ENCODE results near the gene SGF29.

SGF29 gene

DNA sequence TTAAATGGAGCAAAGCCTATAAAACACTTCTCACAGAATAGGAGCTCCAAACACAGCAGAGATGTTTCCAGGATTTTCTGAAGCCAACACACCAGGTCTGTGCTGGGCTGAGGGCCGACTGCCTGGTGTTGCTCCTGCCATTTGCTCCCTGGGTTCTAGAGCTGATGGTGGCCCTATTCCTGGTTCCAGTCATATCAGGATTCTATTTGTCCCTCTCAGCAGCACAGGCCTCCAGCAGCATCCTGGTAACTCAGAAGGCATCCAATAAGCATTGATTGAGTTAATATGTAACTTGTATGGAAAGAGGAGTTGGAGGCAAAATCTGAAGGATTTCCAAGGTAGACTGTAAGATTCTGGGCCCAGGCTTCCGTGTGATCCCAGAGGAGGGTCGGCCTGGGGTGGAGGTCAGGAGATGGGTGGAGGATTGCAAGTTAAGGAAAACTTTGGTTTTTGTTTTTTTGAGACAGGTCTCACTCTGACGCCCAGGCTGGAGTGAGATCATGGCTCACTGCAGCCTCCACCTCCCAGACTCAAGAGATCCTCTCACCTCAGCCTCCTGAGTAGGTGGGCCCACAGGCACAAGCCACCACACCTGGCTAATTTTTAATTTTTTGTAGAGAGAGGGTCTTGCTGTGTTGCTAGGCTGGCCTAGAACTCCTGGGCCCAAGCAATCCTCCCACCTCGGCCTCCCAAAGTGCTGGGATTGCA, 20.6 kb upstream of the SGF29 start:
- TF ChIP-seq, protein P1, sequence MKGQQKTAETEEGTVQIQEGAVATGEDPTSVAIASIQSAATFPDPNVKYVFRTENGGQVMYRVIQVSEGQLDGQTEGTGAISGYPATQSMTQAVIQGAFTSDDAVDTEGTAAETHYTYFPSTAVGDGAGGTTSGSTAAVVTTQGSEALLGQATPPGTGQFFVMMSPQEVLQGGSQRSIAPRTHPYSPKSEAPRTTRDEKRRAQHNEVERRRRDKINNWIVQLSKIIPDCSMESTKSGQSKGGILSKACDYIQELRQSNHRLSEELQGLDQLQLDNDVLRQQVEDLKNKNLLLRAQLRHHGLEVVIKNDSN (IDR thresholded peaks at IDR 0.05), result no peak
- TF ChIP-seq RAD21 (IDR thresholded peaks at IDR 0.05; ENCODE audit: low read depth), result no peak
- no peak for TF ChIP-seq TCF12 (IDR thresholded peaks at IDR 0.05; ENCODE audit: low read depth)
- no peak for TF ChIP-seq YY1 (IDR thresholded peaks at IDR 0.05; ENCODE audit: low read depth)
- TF ChIP-seq, protein P2, sequence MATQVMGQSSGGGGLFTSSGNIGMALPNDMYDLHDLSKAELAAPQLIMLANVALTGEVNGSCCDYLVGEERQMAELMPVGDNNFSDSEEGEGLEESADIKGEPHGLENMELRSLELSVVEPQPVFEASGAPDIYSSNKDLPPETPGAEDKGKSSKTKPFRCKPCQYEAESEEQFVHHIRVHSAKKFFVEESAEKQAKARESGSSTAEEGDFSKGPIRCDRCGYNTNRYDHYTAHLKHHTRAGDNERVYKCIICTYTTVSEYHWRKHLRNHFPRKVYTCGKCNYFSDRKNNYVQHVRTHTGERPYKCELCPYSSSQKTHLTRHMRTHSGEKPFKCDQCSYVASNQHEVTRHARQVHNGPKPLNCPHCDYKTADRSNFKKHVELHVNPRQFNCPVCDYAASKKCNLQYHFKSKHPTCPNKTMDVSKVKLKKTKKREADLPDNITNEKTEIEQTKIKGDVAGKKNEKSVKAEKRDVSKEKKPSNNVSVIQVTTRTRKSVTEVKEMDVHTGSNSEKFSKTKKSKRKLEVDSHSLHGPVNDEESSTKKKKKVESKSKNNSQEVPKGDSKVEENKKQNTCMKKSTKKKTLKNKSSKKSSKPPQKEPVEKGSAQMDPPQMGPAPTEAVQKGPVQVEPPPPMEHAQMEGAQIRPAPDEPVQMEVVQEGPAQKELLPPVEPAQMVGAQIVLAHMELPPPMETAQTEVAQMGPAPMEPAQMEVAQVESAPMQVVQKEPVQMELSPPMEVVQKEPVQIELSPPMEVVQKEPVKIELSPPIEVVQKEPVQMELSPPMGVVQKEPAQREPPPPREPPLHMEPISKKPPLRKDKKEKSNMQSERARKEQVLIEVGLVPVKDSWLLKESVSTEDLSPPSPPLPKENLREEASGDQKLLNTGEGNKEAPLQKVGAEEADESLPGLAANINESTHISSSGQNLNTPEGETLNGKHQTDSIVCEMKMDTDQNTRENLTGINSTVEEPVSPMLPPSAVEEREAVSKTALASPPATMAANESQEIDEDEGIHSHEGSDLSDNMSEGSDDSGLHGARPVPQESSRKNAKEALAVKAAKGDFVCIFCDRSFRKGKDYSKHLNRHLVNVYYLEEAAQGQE (IDR thresholded peaks at IDR 0.05; ENCODE audit: low read depth), result no peak
- TF ChIP-seq EGR1 (IDR thresholded peaks at IDR 0.05), result no peak
- no peak for TF ChIP-seq CREB1 (IDR thresholded peaks at IDR 0.05; ENCODE audit: low read depth)
- TF ChIP-seq ZBTB7A (IDR thresholded peaks at IDR 0.05; ENCODE audit: low read depth), result no peak
- TF ChIP-seq CEBPB (IDR thresholded peaks at IDR 0.05), result no peak
- no peak for TF ChIP-seq TEAD4 (IDR thresholded peaks at IDR 0.05)
- TF ChIP-seq EP300 (IDR thresholded peaks at IDR 0.05; ENCODE audit: borderline replicate concordance), result no peak
- TF ChIP-seq, protein P3, sequence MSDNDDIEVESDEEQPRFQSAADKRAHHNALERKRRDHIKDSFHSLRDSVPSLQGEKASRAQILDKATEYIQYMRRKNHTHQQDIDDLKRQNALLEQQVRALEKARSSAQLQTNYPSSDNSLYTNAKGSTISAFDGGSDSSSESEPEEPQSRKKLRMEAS (IDR thresholded peaks at IDR 0.05), result no peak
- TF ChIP-seq TAF1 (IDR thresholded peaks at IDR 0.05; ENCODE audit: low read depth), result no peak
- no peak for TF ChIP-seq NFIC (IDR thresholded peaks at IDR 0.05)

DNA sequence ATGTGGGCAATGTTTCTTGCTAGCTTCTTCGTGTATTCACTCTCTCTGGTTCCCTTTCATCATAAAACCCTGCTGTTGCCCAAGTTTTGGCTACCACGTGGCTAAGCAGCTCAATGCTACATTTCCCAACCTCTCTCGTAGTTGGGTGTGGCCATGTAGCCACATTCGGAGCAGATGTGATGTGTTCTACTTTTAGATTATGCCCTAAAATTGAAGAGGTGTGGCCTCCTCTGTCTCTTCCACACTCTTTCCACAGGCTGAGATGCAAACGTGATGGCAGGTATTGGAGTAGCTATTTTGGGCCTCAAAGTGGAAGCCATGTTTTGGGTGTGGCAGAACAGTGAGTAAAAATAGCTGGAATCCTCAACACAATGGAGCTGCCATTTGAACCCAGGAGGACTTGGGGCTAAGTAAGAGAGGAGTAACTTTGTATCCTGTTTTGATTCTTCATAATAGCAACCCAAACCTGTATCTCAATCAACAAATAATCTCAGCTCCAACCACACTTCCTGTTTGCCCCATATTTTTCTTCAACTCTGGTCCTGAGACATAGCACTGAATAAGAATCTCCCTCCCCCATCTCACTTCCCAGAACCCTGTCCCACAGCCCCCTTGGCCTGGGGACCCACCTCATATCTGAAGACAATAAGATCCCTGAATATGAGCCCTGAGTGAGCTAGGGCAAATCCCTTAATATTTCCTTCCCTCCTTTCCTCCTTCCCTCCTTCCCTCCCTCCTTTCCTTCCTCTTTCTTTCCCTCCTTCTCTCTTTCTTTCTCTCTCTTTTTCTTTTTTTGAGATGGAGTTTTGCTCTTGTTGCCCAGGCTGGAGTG, 19.0 kb upstream of the SGF29 start:
- no peak for TF ChIP-seq CEBPB (IDR thresholded peaks at IDR 0.05)
- no peak for TF ChIP-seq RAD21 (IDR thresholded peaks at IDR 0.05; ENCODE audit: low read depth)

DNA sequence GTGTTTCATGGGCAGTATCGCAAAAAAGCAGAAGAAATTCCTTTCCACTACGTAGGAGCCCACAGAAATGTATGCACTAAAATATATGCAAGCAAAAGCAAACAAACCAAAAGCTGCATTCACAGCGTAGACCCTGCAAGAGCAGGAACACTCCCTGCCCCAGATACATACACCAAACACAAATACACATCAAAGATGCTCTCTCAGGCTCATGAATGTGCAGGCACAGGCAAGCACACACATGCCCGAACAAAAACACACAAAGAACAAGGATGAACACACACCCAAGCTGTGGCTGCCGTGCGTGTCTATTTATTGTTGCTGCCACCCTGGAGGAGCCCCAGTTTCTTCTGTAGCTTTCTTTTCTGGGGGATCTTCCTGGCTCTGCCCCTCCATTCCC, 16.6 kb upstream of the SGF29 start:
- TF ChIP-seq TAF1 (IDR thresholded peaks at IDR 0.05; ENCODE audit: low read depth), result no peak
- TF ChIP-seq YY1 (IDR thresholded peaks at IDR 0.05; ENCODE audit: low read depth), result no peak
- TF ChIP-seq, protein P3 (IDR thresholded peaks at IDR 0.05), result no peak
- no peak for TF ChIP-seq TEAD4 (IDR thresholded peaks at IDR 0.05)
- TF ChIP-seq, protein P1 (IDR thresholded peaks at IDR 0.05), result no peak
- TF ChIP-seq EGR1 (IDR thresholded peaks at IDR 0.05), result no peak
- TF ChIP-seq FOXM1 (IDR thresholded peaks at IDR 0.05; ENCODE audit: borderline replicate concordance, low read depth), result no peak
- no peak for TF ChIP-seq ZBTB7A (IDR thresholded peaks at IDR 0.05; ENCODE audit: low read depth)
- TF ChIP-seq TCF12 (IDR thresholded peaks at IDR 0.05; ENCODE audit: low read depth), result no peak
- TF ChIP-seq, protein P2 (IDR thresholded peaks at IDR 0.05; ENCODE audit: low read depth), result no peak
- no peak for TF ChIP-seq RAD21 (IDR thresholded peaks at IDR 0.05; ENCODE audit: low read depth)
- no peak for TF ChIP-seq NFIC (IDR thresholded peaks at IDR 0.05)
- no peak for TF ChIP-seq EP300 (IDR thresholded peaks at IDR 0.05; ENCODE audit: borderline replicate concordance)
- TF ChIP-seq CREB1 (IDR thresholded peaks at IDR 0.05; ENCODE audit: low read depth), result no peak
- TF ChIP-seq CEBPB (IDR thresholded peaks at IDR 0.05), result no peak

DNA sequence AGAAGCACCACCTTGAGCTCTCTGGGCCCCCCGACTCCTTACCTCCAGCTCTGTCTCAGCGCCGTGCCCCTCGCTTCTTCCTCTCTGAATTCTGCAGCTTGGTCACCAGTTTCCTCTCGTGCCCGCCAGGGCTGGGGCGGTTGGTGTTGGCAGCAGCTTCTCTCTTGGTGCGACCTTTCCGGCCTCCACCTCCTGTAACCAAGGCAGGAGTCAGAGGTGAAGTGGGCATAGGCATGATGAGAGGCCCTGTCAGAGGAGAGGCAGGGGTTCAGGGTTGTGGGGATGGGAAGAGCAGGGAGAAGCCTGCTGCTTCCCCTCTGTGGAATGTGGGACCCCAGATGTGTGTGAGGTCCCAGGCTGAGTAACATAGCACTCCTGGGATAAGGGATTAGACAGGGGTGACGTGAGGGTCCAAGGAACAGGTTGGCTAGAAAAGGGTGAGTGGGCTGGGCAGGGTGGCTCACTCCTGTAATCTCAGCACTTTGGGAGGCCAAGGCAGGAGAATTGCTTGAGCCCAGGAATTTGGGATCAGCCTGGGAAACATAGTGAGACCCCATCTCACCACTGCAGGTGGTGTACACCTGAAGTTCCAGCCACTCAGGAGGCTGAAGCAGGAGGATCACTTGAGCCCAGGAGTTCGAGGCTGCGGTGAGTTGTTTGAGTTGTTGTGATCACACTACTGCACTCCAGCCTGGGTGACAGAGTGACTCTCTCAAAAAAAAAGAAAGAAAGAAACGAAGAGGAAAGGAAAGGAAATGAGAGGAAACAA, 15.6 kb upstream of the SGF29 start:
- no peak for TF ChIP-seq TCF12 (IDR thresholded peaks at IDR 0.05; ENCODE audit: low read depth)
- no peak for TF ChIP-seq YY1 (IDR thresholded peaks at IDR 0.05; ENCODE audit: low read depth)
- no peak for TF ChIP-seq CEBPB (IDR thresholded peaks at IDR 0.05)
- TF ChIP-seq TEAD4 (IDR thresholded peaks at IDR 0.05), result no peak
- TF ChIP-seq RAD21 (IDR thresholded peaks at IDR 0.05; ENCODE audit: low read depth), result no peak
- TF ChIP-seq CREB1 (IDR thresholded peaks at IDR 0.05; ENCODE audit: low read depth), result no peak
- TF ChIP-seq, protein P1 (IDR thresholded peaks at IDR 0.05), result no peak
- TF ChIP-seq, protein P3 (IDR thresholded peaks at IDR 0.05), result no peak
- no peak for TF ChIP-seq TAF1 (IDR thresholded peaks at IDR 0.05; ENCODE audit: low read depth)
- no peak for TF ChIP-seq EGR1 (IDR thresholded peaks at IDR 0.05)
- TF ChIP-seq ZBTB7A (IDR thresholded peaks at IDR 0.05; ENCODE audit: low read depth), result no peak
